HG03103 (cell line): ENCODE data around the gene RNF128.
"Not testable (repeated sequence)": the region's sequence is repeated elsewhere in the genome, so short reads cannot be mapped to it uniquely, and the experiment has no call there.

Experiments used
- ATAC-seq: cut with Tn5 transposase; IDR thresholded peaks from one replicate; pipeline ENCODE4 v1.9.1; 2021; ENCODE audit warnings: low read depth; ENCODE audit not compliant: unreplicated experiment

RNF128 gene

GRCh38 chrX:106742193-106742592 lies 15.7 kb downstream of the RNF128 start:
- no peak for ATAC-seq

GRCh38 chrX:106742805-106743204 lies 16.3 kb downstream of the RNF128 start:
- no peak for ATAC-seq

- ATAC-seq, result no peak
These were observed 21.9 kb downstream of the RNF128 start for GRCh38 chrX:106748377-106748776.

DNA sequence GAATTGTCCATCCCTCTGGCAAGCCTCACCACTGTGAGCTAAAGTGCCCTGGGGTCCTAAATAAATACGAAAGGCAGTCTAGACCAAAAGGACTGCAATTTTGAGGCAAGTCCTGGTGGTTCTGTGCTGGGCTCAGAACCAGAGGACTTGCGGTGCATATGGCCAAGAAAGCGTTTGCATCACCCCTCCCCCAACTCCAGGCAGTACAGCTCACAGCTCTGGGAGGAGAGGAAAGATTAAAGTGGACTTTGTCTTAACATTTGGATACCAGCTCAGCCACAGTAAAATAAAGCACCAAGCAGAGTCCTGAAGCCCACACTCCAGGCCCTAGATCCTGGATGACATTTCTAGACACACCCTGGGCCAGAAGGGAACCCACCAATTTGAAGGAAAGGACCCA lies 24.9 kb downstream of the RNF128 start:
- no peak for ATAC-seq

DNA sequence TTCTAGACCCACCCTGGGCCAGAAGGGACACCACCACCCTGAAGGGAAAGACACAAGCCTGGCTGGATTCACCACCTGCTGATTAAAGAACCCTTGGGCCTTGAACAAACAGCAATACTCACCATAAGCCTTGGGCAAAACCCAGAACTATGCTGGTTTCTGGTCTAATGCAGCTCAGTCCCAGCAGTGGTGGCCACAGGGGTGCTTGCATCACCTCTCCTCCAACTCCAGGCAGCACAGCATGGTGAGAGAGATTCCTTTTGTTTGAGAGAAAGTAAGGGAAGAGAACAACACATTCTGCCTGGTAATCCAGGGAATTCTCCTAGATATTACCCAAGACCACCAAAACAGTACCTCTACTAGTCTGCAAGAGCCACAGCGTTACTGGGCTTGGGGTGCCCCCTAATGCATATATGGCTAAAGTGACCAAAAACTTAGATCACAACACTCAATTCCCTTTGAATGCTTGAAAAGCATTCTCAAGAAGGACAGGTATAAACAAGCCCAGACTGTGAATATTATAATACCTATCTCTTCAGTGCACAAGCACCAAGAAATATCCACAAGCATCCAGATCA lies 25.7 kb downstream of the RNF128 start:
- no peak for ATAC-seq

DNA sequence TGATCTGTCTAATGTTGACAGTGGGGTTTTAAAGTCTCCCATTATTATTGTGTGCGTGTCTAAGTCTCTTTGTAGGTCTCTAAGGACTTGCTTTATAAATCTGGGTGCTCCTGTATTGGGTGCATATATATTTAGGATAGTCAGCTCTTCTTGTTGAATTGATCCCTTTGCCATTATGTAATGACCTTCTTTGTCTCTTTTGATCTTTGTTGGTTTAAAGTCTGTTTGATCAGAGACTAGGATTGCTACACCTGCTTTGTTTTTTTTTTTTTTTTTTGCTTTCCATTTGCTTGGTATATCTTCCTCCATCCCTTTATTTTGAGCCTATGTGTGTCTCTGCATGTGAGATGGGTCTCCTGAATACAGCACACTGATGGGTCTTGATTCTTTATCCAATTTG lies 42.8 kb downstream of the RNF128 start:
- ATAC-seq, result not testable (repeated sequence)

GRCh38 chrX:106774981-106775380 lies 48.5 kb downstream of the RNF128 start:
- no peak for ATAC-seq

DNA sequence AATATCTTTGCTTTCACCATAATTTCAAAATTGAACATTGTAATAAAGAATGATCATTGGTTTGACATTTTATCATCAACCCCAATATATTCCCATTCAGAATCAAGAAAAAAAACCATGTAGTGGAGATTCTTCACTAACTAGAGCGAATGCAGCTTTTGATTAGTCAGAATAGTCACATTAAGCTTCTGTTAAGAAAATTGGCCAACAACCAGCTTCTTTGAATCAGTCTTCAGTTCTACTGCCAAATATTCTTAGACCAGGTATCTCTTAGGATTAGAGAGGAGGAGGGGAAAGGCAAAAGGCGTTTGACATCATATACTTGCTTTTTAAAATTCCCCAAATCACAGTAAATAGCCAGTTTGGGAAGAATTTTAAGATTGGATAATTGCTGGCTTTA lies 53.8 kb downstream of the RNF128 start:
- no peak for ATAC-seq

- no peak for ATAC-seq
These were observed 54.3 kb downstream of the RNF128 start for GRCh38 chrX:106780664-106781377.

- no peak for ATAC-seq
These were observed 57.2 kb downstream of the RNF128 start for GRCh38 chrX:106783716-106784115.

DNA sequence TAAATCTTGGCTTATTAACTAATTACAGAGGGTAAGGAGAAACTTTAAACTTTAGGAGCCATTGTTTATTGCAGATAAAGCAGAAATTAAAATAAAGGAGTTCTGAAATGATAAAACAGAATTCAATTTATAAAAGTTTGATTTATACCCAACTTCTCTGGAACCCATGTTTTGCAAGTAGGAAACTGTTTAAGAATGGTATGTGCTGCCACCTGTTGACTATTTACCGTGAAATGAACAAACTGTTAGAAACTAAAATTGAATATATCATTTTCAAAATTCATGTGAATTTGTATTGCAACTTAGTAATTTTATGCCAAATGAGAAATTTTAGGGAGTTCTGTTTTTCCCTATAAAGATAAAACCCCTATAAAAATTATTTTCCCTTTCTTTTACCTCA lies 65.0 kb downstream of the RNF128 start:
- ATAC-seq, result no peak

- no peak for ATAC-seq
These were observed 75.5 kb downstream of the RNF128 start for GRCh38 chrX:106802063-106802387.

- peak; percentile 95 for ATAC-seq
These were observed 76.1 kb downstream of the RNF128 start, which contains the start of gene TBC1D8B for GRCh38 chrX:106802388-106803275. Gene TBC1D8B, plus strand, starts transcription at chrX:106802673. Its CDS starts 181 bp downstream, at chrX:106802854.

- ATAC-seq, result no peak
These were observed 84.8 kb downstream of the RNF128 start for GRCh38 chrX:106811131-106811910.

- not testable (repeated sequence) for ATAC-seq
These were observed 86.4 kb downstream of the RNF128 start for GRCh38 chrX:106812930-106813329.

- not testable (repeated sequence) for ATAC-seq
These were observed 87.6 kb downstream of the RNF128 start for GRCh38 chrX:106814093-106814492.
